ENCODE results near the gene PLPPR5. TPM values are rescaled to one million over a fixed set of nuclear protein-coding genes. Genes with fewer than 3 reads are reported as not detected.

Gene PLPPR5, protein sequence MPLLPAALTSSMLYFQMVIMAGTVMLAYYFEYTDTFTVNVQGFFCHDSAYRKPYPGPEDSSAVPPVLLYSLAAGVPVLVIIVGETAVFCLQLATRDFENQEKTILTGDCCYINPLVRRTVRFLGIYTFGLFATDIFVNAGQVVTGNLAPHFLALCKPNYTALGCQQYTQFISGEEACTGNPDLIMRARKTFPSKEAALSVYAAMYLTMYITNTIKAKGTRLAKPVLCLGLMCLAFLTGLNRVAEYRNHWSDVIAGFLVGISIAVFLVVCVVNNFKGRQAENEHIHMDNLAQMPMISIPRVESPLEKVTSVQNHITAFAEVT
- total RNA-seq (2022; extraction: Qiagen RNA extraction; ENCODE audit: low read depth): not detected in 5 replicates

DNA sequence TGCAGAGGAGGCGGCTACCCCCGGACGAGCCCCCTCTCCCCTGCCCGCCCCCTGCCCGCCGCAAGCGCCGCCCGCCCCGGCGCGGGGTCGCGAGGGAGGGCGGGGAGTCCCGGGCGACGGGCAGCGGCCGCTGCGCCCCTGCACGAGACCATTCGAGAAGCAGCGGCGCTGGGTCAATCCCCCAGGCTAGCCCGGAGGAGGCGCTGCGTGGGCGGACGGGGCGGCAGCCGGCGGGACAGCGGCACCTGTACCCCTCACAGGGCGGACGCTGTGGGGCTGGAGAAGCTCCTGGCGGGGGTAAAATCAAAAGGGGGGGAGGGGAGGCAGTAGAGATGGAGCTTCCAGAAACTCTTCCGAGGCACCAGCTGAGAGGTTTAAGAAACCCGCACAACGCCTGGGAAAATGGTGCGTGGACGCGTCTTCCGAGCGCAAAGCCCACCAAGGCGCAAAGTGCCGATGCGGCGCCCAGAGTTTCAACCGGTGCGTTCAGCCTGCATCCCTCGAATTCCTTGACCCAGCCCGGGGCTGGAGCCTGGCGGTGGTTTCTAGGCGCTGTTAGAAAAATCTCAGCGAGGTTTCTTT lies at the start of gene PLPPR5:
Gene PLPPR5, minus strand, starts transcription at position 1 of the 582 bp plus-strand sequence. CDS start 190 bp downstream, outside the sequence.

Measured in A549 treated with ZK216348 at 1 μM for 4 hours (cell line).